ENCODE measurements around the gene BEST1. TPM values are rescaled to one million over a fixed set of nuclear protein-coding genes. Genes with fewer than 3 reads are reported as not detected.

Gene BEST1
- total and polyA plus RNA-seq, 9 donors = 1.0 to 17.8 (median 4.2) TPM

DNA sequence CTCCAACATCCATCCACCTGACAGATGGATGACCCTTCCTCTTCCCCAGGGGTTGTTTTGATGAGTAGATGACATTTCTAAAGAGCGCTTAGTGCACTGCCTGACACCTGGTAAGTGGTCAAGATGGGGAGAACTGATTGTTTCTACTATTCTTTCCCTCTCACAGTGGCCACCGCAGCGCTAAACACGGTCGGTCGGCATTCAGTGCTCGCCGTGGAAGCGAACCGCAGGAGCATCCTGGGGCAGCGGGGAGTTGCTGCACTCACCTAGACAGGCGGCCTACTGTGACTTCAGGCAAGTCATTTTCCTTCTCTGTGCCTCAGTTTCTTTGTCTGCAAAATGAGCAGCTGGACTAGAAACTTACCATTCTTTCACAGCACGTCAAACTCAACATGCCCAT lies 5.0 kb upstream of the BEST1 start:
- Histone ChIP-seq H3K4me1 (ENCODE audit: insufficient read depth) (peaks cover 11% of the 10 kb centered on the region), H3K9me3 (no peaks in the 10 kb centered on the region), H3K36me3 (no peaks in the 10 kb centered on the region), H3K27ac (no peak overlapping the region), H3K27me3 (no peaks in the 10 kb centered on the region), H3K4me3 (no peak overlapping the region)
- TF ChIP-seq, protein P1, sequence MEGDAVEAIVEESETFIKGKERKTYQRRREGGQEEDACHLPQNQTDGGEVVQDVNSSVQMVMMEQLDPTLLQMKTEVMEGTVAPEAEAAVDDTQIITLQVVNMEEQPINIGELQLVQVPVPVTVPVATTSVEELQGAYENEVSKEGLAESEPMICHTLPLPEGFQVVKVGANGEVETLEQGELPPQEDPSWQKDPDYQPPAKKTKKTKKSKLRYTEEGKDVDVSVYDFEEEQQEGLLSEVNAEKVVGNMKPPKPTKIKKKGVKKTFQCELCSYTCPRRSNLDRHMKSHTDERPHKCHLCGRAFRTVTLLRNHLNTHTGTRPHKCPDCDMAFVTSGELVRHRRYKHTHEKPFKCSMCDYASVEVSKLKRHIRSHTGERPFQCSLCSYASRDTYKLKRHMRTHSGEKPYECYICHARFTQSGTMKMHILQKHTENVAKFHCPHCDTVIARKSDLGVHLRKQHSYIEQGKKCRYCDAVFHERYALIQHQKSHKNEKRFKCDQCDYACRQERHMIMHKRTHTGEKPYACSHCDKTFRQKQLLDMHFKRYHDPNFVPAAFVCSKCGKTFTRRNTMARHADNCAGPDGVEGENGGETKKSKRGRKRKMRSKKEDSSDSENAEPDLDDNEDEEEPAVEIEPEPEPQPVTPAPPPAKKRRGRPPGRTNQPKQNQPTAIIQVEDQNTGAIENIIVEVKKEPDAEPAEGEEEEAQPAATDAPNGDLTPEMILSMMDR (IDR thresholded peaks at IDR 0.05) = no peak
- WGBS, 3 donors = 95% methylated on average over 13 of the region's 13 CpGs
- intact Hi-C loops (cut with DNase I) = loop anchor here in 2 of 4 donors (5.0 kb wide), 2 partner anchors 137 to 148 kb away; no protein-coding TSS in a partner anchor
- DNase-seq = no peak

DNA sequence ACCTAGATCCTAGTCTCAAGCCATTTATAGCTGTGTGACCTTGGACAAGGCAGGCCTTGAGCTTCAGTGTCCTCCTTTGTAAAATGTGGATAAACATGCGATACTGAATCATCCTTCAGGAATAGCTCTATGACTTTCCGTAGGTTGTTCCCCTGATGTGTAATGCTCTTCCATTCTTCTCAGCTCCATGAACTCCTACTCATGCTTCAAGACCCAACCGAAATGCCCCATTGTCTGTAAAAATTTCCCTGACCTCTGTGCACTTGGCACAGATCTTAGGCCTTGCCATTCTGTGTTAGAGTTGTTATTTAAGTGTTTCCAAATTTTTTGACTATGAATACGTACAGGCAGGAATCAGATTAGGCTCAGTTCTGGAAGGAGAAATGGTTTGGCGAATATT lies 3.3 kb upstream of the BEST1 start:
- 74 to 92% (median 84%) methylated on average over 5 of the region's 5 CpGs for WGBS, 3 donors
- Histone ChIP-seq H3K4me1 (ENCODE audit: insufficient read depth) (peaks cover 12% of the 10 kb centered on the region), H3K4me3 (no peak overlapping the region), H3K9me3 (no peaks in the 10 kb centered on the region), H3K36me3 (no peaks in the 10 kb centered on the region), H3K27me3 (no peaks in the 10 kb centered on the region), H3K27ac (peak overlapping the region in 1 of 2 donors; percentile 1)
- DNase-seq = no peak
- TF ChIP-seq EP300 (IDR thresholded peaks at IDR 0.05) = no peak
- no peak for TF ChIP-seq POLR2A (IDR thresholded peaks at IDR 0.05)
- TF ChIP-seq, protein P1 (IDR thresholded peaks at IDR 0.05) = no peak
- intact Hi-C loops (cut with DNase I) = loop anchor here in 3 of 4 donors (1.0 to 5.0 kb wide), 5 partner anchors 47 to 150 kb away; no protein-coding TSS in a partner anchor

DNA sequence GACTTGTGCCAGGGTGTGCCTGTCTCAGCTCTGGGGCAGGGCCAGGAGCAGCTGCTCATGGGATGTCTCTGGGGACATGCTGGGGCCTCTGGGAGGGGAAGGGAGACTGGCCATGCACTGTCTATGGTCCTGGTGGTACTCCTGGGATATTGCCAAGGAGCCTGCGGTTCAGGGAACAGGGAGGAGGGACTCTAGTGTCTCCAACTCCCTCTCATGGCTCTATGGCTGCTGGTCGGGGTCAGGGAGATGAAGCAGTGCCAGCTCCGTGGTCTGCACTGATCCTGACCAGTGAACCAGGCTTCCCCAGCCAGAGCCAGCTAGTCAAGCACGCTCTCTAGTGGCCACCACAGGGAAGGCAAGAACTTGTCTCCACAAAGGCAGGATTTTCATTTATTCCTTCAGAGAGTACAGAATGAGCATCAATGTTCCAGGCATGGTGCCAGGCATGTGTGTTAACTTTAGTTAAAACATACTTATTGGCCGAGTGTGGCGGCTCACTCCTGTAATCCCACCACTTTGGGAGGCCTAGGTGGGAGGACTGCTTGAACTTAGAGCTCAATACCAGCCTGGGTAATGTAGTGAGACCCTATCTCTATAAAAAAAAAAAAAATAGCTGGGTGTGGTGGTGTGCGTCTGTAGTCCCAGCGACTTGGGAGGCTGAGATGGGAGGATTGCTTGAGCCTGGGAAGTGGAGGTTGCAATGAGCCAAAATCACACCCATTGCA lies 2.5 kb upstream of the BEST1 start:
- 4 to 8% (median 4%) methylated on average over 8 of the region's 8 CpGs for WGBS, 3 donors
- H3K4me1 ChIP-seq (ENCODE audit: insufficient read depth) = peaks cover 12% of the 10 kb centered on the region
- no peaks in the 10 kb centered on the region for H3K36me3 ChIP-seq
- DNase-seq = peak; percentile 93 to 95 (median 93)
- no peaks in the 10 kb centered on the region for H3K27me3 ChIP-seq
- no peaks in the 10 kb centered on the region for H3K9me3 ChIP-seq
- no peak overlapping the region for H3K4me3 ChIP-seq
- peak overlapping the region in 1 of 2 donors; percentile 1 for H3K27ac ChIP-seq
- intact Hi-C loops (cut with DNase I) = loop anchor here (1.0 to 5.0 kb wide), 5 partner anchors 47 to 150 kb away; no protein-coding TSS in a partner anchor
- TF ChIP-seq, protein P1 (IDR thresholded peaks at IDR 0.05) = peak; percentile 93 to 98 (median 97)
- TF ChIP-seq EP300 (IDR thresholded peaks at IDR 0.05) (no peak), POLR2A (IDR thresholded peaks at IDR 0.05) (peak; percentile 36)

DNA sequence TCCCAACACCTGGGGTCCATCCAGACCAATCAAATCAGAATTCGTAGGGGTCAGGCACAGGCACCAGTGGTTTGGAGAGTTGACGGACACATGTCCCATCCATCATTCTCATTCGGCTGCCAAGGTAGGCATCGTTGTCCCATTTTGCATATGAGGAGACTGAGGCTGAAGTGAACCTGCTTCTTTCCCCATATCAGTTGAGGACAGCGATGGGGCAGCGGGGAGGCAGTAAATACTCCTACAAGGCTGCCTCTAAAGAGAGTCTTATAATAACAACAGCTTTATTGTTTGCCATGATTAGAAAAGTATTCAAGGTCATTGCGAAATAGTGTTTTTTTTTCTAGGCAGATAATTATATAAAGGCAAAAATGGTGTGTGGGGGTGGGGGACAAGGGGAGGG lies 1.6 kb upstream of the BEST1 start:
- intact Hi-C loops (cut with DNase I) = loop anchor here in 3 of 4 donors (2.0 to 5.0 kb wide), 3 partner anchors 50 to 151 kb away; no protein-coding TSS in a partner anchor
- H3K27me3 ChIP-seq = no peaks in the 10 kb centered on the region
- H3K36me3 ChIP-seq = no peaks in the 10 kb centered on the region
- peak overlapping the region; percentile 41 to 75 for H3K27ac ChIP-seq
- DNase-seq = peak in 2 of 5 donors; percentile 23 to 39
- H3K4me3 ChIP-seq = no peak overlapping the region
- WGBS, 3 donors = 27 to 45% (median 37%) methylated on average over 7 of the region's 7 CpGs
- no peaks in the 10 kb centered on the region for H3K9me3 ChIP-seq
- H3K4me1 ChIP-seq (ENCODE audit: insufficient read depth) = peaks cover 12% of the 10 kb centered on the region
- TF ChIP-seq POLR2A (IDR thresholded peaks at IDR 0.05) = no peak
- no peak for TF ChIP-seq EP300 (IDR thresholded peaks at IDR 0.05)
- TF ChIP-seq, protein P1 (IDR thresholded peaks at IDR 0.05) = no peak
